GM19395 (cell line): ENCODE measurements around the gene UGT1A7.
"Not testable (repeated sequence)": the region's sequence is repeated elsewhere in the genome, so short reads cannot be mapped to it uniquely, and the experiment has no call there.

Source experiments
- ATAC-seq: cut with Tn5 transposase; IDR thresholded peaks from one replicate; pipeline ENCODE4 v1.9.1; 2021; ENCODE audit warnings: mild to moderate bottlenecking, moderate library complexity; ENCODE audit not compliant: unreplicated experiment

The UGT1A7 gene

GRCh38 chr2:233680361-233681045 is 1.2 kb upstream of the UGT1A7 start:
- no peak for ATAC-seq

DNA sequence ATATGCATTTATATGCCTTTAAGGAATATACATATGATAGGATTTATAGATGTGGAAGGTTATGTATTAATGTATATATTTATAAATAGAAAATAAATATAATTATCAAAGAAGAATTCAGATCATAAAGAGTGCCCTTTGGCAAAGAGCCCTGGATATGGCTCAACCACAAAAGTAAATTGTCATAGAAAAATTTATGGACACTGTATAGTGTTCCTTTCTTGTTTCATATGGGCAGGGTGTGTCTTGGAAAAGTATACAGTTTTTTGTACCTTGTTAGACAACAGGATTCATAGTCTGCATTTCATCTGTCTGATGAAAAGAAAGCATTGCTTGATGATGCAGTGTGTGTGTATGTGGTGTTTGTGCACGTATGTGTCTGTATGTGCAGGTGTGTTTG is 2.9 kb downstream of the UGT1A7 start:
- ATAC-seq: no peak

GRCh38 chr2:233686928-233687327 is 5.2 kb downstream of the UGT1A7 start:
- no peak for ATAC-seq

DNA sequence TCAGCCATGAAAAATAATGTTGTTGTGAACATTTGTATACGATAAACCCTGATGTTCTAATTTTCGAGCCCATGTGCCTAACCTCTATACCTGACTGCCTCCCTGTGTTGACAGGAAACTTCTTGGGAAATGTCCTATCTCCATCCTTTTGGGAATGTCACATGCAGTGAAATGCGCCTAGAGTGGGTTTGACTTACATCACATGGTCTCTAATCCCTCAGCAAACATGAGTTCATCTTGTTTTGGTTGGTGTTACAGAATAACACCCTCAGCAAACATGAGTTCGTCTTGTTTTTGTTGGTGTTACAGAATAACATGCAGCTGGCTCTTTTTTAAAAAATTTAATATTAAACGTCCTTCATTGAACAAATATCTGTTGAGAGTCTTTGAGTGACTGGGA is 6.6 kb downstream of the UGT1A7 start:
- ATAC-seq: no peak

DNA sequence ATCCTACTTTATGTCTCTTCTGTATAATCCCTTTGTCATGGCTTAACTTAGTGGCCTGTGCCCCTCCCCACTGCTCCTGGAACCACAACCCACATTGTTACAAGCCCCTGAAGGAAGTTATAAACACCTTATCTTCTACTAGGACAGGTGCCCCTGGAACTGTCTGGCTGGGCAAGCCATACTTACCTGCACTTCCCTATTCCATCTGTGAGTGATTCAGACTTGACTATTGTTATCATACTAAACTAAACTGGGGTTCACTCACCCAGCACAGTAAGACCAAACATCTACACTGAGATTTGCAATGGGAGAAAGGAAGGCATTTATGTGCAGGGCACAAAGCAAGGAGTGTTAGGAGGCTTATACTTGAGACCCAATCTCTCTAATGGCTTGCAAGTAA is 7.3 kb downstream of the UGT1A7 start:
- ATAC-seq: no peak

DNA sequence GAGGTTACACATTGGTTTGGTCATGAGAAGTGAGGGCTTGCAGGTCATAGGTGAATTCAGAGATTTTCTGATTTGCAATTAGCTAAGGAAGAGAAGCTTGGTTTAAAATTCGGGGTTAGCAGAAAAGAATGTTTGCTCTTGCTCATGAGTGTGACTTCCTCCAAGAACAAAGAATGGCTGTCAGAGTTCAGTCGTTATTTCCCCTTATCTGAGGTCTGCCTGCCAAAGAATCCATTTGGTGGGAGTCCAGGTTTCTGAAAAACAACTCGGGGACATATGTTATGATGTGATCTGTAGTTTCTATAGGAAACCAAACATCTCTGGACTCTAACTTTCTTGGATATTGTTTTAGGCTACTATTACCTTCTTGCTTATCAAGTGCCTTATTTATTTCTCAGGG is 7.8 kb downstream of the UGT1A7 start:
- no peak for ATAC-seq

GRCh38 chr2:233690444-233690843 is 8.7 kb downstream of the UGT1A7 start:
- no peak for ATAC-seq

- ATAC-seq: no peak
These were observed 10.0 kb downstream of the UGT1A7 start for GRCh38 chr2:233691443-233692433.

- ATAC-seq: no peak
These were observed 10.9 kb downstream of the UGT1A7 start, which contains the start of gene UGT1A6 for GRCh38 chr2:233692648-233693047. Gene UGT1A6, plus strand, starts transcription at chr2:233692890. Its CDS starts 115 bp downstream, at chr2:233693005.

- ATAC-seq: no peak
These were observed 12.3 kb downstream of the UGT1A7 start for GRCh38 chr2:233693963-233694362.

- ATAC-seq: no peak
These were observed 17.0 kb downstream of the UGT1A7 start for GRCh38 chr2:233698740-233699139.

- no peak for ATAC-seq
These were observed 17.8 kb downstream of the UGT1A7 start for GRCh38 chr2:233699424-233700027.

GRCh38 chr2:233700028-233700635 is 18.4 kb downstream of the UGT1A7 start:
- no peak for ATAC-seq

GRCh38 chr2:233700842-233701241 is 19.1 kb downstream of the UGT1A7 start:
- not testable (repeated sequence) for ATAC-seq

DNA sequence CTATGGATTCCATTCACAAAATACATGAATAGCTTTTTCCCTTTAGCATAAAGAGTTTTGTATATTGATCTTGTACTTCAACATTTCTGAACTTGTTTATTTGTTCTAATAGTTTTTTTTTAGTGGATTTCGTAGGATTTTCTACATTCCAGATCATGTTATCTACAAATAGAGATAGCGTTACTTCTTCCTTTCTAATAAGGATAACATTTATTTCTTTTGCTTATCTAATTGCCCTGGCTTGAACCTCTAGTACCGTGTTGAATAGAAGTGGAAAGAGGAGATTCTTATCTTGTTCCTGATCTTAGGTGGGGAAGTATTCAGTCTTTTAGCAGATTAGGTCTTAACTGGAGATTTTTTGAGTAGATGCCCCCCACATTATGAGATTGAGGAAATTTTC is 20.5 kb downstream of the UGT1A7 start:
- no peak for ATAC-seq

DNA sequence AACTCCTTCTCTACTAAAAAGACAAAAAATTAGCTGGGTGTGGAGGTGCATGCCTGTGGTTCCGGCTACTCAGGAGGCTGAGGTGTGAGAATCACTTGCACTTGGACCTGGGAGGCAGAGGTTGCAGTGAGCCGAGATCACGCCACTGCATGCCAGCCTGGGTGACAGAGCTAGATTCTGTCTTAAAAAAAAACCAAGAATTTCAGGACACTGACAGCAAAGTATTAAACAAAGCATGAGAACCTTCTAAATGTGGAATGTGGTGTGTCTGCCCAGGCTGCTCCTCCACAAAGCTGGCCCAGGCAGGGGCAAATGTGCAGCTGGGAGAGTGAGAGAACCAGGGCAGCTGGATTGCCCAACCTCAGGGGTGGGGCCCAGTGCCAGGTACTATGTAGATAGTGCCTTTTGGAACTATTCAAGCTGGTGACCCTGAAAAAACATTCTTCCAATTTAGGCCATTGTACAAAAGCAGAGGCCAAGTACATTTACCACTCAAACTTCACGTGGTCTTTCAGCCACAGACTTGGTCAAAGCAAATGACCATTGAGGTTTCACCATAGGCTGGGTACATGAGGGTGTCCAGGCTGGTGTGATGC is 24.3 kb downstream of the UGT1A7 start:
- ATAC-seq: no peak

GRCh38 chr2:233706720-233707119 is 25.0 kb downstream of the UGT1A7 start:
- ATAC-seq: no peak

- no peak for ATAC-seq
These were observed 26.4 kb downstream of the UGT1A7 start for GRCh38 chr2:233707940-233708644.

- no peak for ATAC-seq
These were observed 27.2 kb downstream of the UGT1A7 start for GRCh38 chr2:233708942-233709341.
